Liver (tissue), 9 donors: ENCODE data around the gene PRIM2. TPM values are rescaled to one million over a fixed set of nuclear protein-coding genes. Genes with fewer than 3 reads are reported as not detected.

ENCODE experiments used
- DNase-seq: peaks from one replicate; pipeline ENCODE4 v3.0.0-alpha.2; 2017; ENCODE audit warnings: low spot score
- H3K27ac ChIP-seq, 2 donors: one replicate each; pipeline ENCODE4 v1.7.0; 2013; ENCODE audit warnings: inconsistent platforms in 2 of 2, low read length in 2 of 2, control low read depth in 1 of 2, low read depth in 1 of 2, mild to moderate bottlenecking in 1 of 2
- H3K27me3 ChIP-seq, 4 donors: one replicate each; pipeline versions ENCODE4 v1.6.1 to v1.7.0; 2013; ENCODE audit warnings: low read length in 3 of 4, inconsistent platforms in 1 of 4, mild to moderate bottlenecking in 1 of 4, moderate library complexity in 1 of 4; ENCODE audit not compliant: control insufficient read depth in 4 of 4, insufficient read depth in 4 of 4
- H3K36me3 ChIP-seq, 4 donors: one replicate each; pipeline versions ENCODE4 v1.6.1 to v1.7.0; 2013; ENCODE audit warnings: low read length in 3 of 4, mild to moderate bottlenecking in 3 of 4, low read depth in 1 of 4, moderate library complexity in 1 of 4; ENCODE audit not compliant: control insufficient read depth in 4 of 4, insufficient read depth in 3 of 4
- H3K4me1 ChIP-seq, 4 donors: one replicate each; pipeline versions ENCODE4 v1.6.1 to v1.7.0; 2013; ENCODE audit warnings: low read length in 3 of 4, mild to moderate bottlenecking in 3 of 4, moderate library complexity in 1 of 4; ENCODE audit not compliant: control insufficient read depth in 4 of 4, insufficient read depth in 4 of 4
- H3K4me3 ChIP-seq, 3 donors: one replicate each; pipeline versions ENCODE4 v1.6.1 to v1.7.0; 2013; ENCODE audit warnings: low read length in 3 of 3, control low read depth in 1 of 3, low read depth in 1 of 3, mild to moderate bottlenecking in 1 of 3
- H3K9ac ChIP-seq, 2 donors: one replicate each; pipeline ENCODE4 v1.7.0; 2013; ENCODE audit warnings: low read length in 2 of 2, mild to moderate bottlenecking in 2 of 2, moderate library complexity in 2 of 2, control low read depth in 1 of 2, low read depth in 1 of 2
- H3K9me3 ChIP-seq, 4 donors: one replicate each; pipeline versions ENCODE4 v1.6.1 to v1.7.0; 2013; ENCODE audit warnings: low read length in 3 of 4; ENCODE audit not compliant: control insufficient read depth in 4 of 4
- CTCF ChIP-seq: fragments of 150-350 bp; IDR thresholded peaks from 2 replicates; pipeline ENCODE4 v1.5.1; 2017; ENCODE audit warnings: improper control_type of control experiment, low read depth, low read length; ENCODE audit not compliant: missing input control
- EGR1 ChIP-seq, 2 donors: IDR thresholded peaks; 2 replicates each; pipeline ENCODE4 v1.6.1; 2016 to 2018; ENCODE audit warnings: antibody characterized with exemption in 2 of 2, low read depth in 2 of 2
- FOXA1 ChIP-seq: IDR thresholded peaks from 2 replicates; pipeline ENCODE4 v1.6.1; 2016; ENCODE audit warnings: antibody characterized with exemption
- FOXA2 ChIP-seq: IDR thresholded peaks from 2 replicates; pipeline ENCODE4 v1.6.1; 2016; ENCODE audit warnings: antibody characterized with exemption
- GABPA ChIP-seq, 2 donors: IDR thresholded peaks in 1 of 2; conservative IDR thresholded peaks in 1 of 2; 2 replicates each; pipeline ENCODE4 v1.6.1; 2016; ENCODE audit warnings: antibody characterized with exemption in 2 of 2, mild to moderate bottlenecking in 1 of 2, moderate library complexity in 1 of 2
- HNF4A ChIP-seq, 2 donors: conservative IDR thresholded peaks; 2 replicates each; pipeline ENCODE4 v1.6.1; 2016; ENCODE audit warnings: antibody characterized with exemption in 2 of 2, mild to moderate bottlenecking in 2 of 2
- HNF4G ChIP-seq: IDR thresholded peaks from 2 replicates; pipeline ENCODE4 v1.6.1; 2016; ENCODE audit warnings: antibody characterized with exemption
- JUND ChIP-seq, 2 donors: IDR thresholded peaks; 2 replicates each; pipeline ENCODE4 v1.6.1; 2016; ENCODE audit warnings: antibody characterized with exemption in 2 of 2
- NR2F2 ChIP-seq: IDR thresholded peaks from 2 replicates; pipeline ENCODE4 v1.6.1; 2016; ENCODE audit warnings: antibody characterized with exemption
- RAD21 ChIP-seq, 2 donors: IDR thresholded peaks; 2 replicates each; pipeline ENCODE4 v1.6.1; 2016; ENCODE audit warnings: antibody characterized with exemption in 2 of 2, mild to moderate bottlenecking in 2 of 2
- REST ChIP-seq: IDR thresholded peaks from 2 replicates; pipeline ENCODE4 v1.6.1; 2016; ENCODE audit warnings: antibody characterized with exemption, mild to moderate bottlenecking
- RXRA ChIP-seq, 2 donors: IDR thresholded peaks; 2 replicates each; pipeline ENCODE4 v1.6.1; 2017 to 2018; ENCODE audit warnings: antibody characterized with exemption in 2 of 2, mild to moderate bottlenecking in 1 of 2
- YY1 ChIP-seq: IDR thresholded peaks from 2 replicates; pipeline ENCODE4 v1.6.1; 2016; ENCODE audit warnings: antibody characterized with exemption, mild to moderate bottlenecking
- WGBS: extraction: QIAGEN DNeasy Blood & Tissue Kit; methylation state at CpG from one replicate; pipeline ENCODE4 v1.1.7; 2013; 5-methylcytosine and 5-hydroxymethylcytosine counted together
- polyA plus RNA-seq, 2 donors: library from polyadenylated mRNA; stranded (reverse) in 1 of 2; unstranded in 1 of 2; fragments of 200-250 nt in 1 of 2; fragments of >200 nt in 1 of 2; fragmentation: Nextera tagmentation in 1 of 2; extraction: Ambion mirVana in 1 of 2; gene quantifications; one replicate each; pipeline versions ENCODE4 v1.2.1 to v1.2.3, GENCODE V29; 2013 to 2015
- total RNA-seq, 2 donors: library from RNA; depleted of rRNA; stranded (reverse); fragments of >200 nt; gene quantifications; one replicate each; pipeline ENCODE4 v1.2.3, GENCODE V29; 2014
- TF ChIP-seq, protein P1 (sequence below): IDR thresholded peaks from 2 replicates; pipeline ENCODE4 v1.6.1; 2016; ENCODE audit warnings: antibody characterized with exemption
- TF ChIP-seq, protein P2 (sequence below): IDR thresholded peaks from 2 replicates; pipeline ENCODE4 v1.6.1; 2016; ENCODE audit warnings: antibody characterized with exemption
- donor health status: healthy.
- donor health status: healthy.
- donor health status: healthy.
- donor health status: healthy.
- donor health status: healthy.

Gene PRIM2
- total and polyA plus RNA-seq, 4 donors, result 1.6 to 13.0 (median 3.5) TPM

DNA sequence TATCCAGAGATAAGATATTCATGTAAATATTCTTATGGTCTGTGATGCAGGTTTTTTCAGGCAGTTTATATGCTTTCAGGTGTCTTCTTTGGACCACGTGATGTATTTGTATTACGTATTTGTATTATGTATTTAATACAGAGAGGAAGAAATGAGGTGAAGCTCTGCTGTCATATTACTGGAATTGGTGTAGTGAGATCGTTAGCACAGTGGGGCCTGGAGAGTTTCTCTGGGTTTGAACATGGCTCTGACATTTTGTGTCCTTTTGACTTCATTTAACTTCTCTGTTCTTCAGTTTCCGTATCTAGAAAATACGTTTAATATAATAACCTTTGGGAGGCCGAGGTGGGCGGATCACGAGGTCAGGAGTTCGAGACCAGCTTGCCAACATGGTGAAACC, 1.6 kb upstream of the PRIM2 start:
- Histone ChIP-seq H3K36me3 (peaks cover 0 to 3% (median 1%) of the 10 kb centered on the region in 4 donors), H3K9me3 (no peaks in the 10 kb centered on the region), H3K4me3 (no peak overlapping the region), H3K27me3 (no peaks in the 10 kb centered on the region), H3K4me1 (peaks cover 3 to 13% (median 8%) of the 10 kb centered on the region in 4 donors), H3K9ac (no peak overlapping the region), H3K27ac (no peak overlapping the region)
- 69% methylated on average over 9 of the region's 9 CpGs for WGBS
- no peak for DNase-seq
- TF ChIP-seq NR2F2 (no peak), EGR1 (IDR thresholded peaks at IDR 0.05; ENCODE audit: low read depth in 2 of 2) (no peak), JUND (IDR thresholded peaks at IDR 0.05) (no peak), HNF4A (conservative IDR thresholded peaks at IDR 0.05) (no peak), GABPA (IDR thresholded peaks at IDR 0.05 in 1 of 2, conservative IDR thresholded peaks at IDR 0.05 in 1 of 2) (no peak), RXRA (IDR thresholded peaks at IDR 0.05) (no peak)
- TF ChIP-seq, protein P1, sequence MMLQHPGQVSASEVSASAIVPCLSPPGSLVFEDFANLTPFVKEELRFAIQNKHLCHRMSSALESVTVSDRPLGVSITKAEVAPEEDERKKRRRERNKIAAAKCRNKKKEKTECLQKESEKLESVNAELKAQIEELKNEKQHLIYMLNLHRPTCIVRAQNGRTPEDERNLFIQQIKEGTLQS, result no peak

DNA sequence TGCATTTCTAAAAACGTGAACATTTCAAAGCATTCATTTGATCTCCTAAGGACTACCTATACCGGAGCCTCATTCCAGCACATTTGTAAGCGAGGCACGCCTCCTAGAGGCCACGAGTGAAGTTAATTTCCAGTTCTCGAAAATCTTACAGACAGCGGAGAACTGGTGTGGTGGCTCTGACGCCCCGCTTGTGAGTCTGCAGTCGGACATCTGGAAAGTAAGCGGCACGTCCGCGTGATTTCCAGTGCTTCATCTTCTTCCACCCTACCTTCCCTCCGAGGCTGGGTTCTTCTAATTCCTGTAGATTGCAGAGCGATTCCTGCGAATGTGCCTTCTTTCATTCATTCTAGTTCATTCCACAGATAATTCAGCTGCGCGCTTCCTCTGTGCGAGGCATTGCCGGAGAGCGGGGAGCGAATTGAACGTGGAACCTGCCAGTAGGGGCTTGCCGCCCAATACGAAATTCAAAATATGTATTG, 810 bp upstream of the PRIM2 start:
- H3K4me3 ChIP-seq, result peak overlapping the region; percentile 60 to 87 (median 77)
- H3K36me3 ChIP-seq, result peaks cover 0 to 3% (median 1%) of the 10 kb centered on the region in 4 donors
- H3K9me3 ChIP-seq, result no peaks in the 10 kb centered on the region
- H3K4me1 ChIP-seq, result peaks cover 3 to 13% (median 8%) of the 10 kb centered on the region in 4 donors
- H3K9ac ChIP-seq, result peak overlapping the region; percentile 53 to 70
- WGBS, result under 1% methylated on average over 26 of the region's 26 CpGs
- peak overlapping the region; percentile 29 to 38 for H3K27ac ChIP-seq
- TF ChIP-seq CTCF, result peak; percentile 85
- peak in 1 of 2 donors; percentile 6 for TF ChIP-seq RXRA (IDR thresholded peaks at IDR 0.05)
- peak; percentile 95 to 96 for TF ChIP-seq RAD21 (IDR thresholded peaks at IDR 0.05)
- peak; percentile 44 for TF ChIP-seq YY1
- TF ChIP-seq HNF4A (conservative IDR thresholded peaks at IDR 0.05), result no peak
- TF ChIP-seq, protein P2, sequence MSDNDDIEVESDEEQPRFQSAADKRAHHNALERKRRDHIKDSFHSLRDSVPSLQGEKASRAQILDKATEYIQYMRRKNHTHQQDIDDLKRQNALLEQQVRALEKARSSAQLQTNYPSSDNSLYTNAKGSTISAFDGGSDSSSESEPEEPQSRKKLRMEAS, result peak; percentile 36
- TF ChIP-seq HNF4G, result no peak
- peak; percentile 80 for DNase-seq
- no peaks in the 10 kb centered on the region for H3K27me3 ChIP-seq

DNA sequence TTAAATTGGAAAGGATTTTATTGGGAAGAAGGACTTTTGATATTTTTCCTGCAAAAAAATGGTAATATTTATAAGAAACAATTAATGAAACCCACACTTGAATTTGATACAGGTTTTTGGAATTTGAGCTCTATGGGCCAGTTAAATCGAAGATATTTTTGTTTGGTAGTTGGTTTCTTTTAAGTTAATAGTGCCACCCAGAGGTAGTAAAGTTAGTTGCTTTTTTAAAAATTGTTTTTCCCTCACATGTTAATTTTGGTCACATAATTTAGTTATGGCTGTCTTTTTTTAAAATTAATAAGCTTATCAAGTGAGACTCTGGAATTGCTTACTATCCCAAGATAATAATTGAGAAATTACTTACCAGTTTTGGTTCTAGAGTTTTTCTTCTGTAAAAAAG, 7.1 kb downstream of the PRIM2 start:
- TF ChIP-seq FOXA1 (no peak), CTCF (peak; percentile 37), NR2F2 (no peak), JUND (IDR thresholded peaks at IDR 0.05) (no peak), REST (no peak), YY1 (no peak), HNF4A (conservative IDR thresholded peaks at IDR 0.05) (no peak), RAD21 (IDR thresholded peaks at IDR 0.05) (peak; percentile 66 to 72), RXRA (IDR thresholded peaks at IDR 0.05) (no peak), FOXA2 (no peak)
- TF ChIP-seq, protein P2, result no peak
- TF ChIP-seq, protein P1, result no peak
- Histone ChIP-seq H3K9me3 (no peaks in the 10 kb centered on the region), H3K36me3 (peaks cover 0 to 15% (median 8%) of the 10 kb centered on the region in 4 donors), H3K27me3 (no peaks in the 10 kb centered on the region), H3K4me1 (no peaks in the 10 kb centered on the region), H3K4me3 (no peak overlapping the region), H3K27ac (no peak overlapping the region), H3K9ac (no peak overlapping the region)
- WGBS, result 10% methylated on average over 1 of the region's 1 CpG
- DNase-seq, result no peak
